ENCODE data around the gene ENC1. TPM values are rescaled to one million over a fixed set of nuclear protein-coding genes. Genes with fewer than 3 reads are reported as not detected.

ENC1 gene
- total RNA-seq, 1 experiment from 2014 or later = 37.0 TPM

- Histone ChIP-seq H3K27me3 (ENCODE audit: control insufficient read depth, insufficient read depth, low read length) (peaks cover 2% of the 10 kb centered on the region; the same call in 1 of the 2 replicates), H3K36me3 (ENCODE audit: control insufficient read depth, insufficient read depth, low read length) (no peaks in the 10 kb centered on the region), H3K27ac (ENCODE audit: low read length) (no peak overlapping the region), H3K4me3 (ENCODE audit: low read depth in 2 of 2, low read length in 2 of 2) (no peak overlapping the region), H3K9me3 (ENCODE audit: control insufficient read depth, insufficient read depth, low read depth, low read length) (no peaks in the 10 kb centered on the region), H3K4me1 (ENCODE audit: control insufficient read depth, insufficient read depth, low read length) (no peaks in the 10 kb centered on the region)
- POLR2A ChIA-PET = no interaction called here
- no TSS peak for BruUV-seq (replicated peaks)
- CTCF ChIA-PET = no interaction called here
- TF ChIP-seq CTCF (IDR thresholded peaks at IDR 0.05) = no peak
- no peak for TF ChIP-seq SIN3A (IDR thresholded peaks at IDR 0.05; ENCODE audit: borderline replicate concordance, insufficient read depth, low read depth, low read length)
- no peak for TF ChIP-seq REST (IDR thresholded peaks at IDR 0.05; ENCODE audit: insufficient read depth in 1 of 2, low read depth in 2 of 2, low read length in 1 of 2)
- no peak for TF ChIP-seq POLR2AphosphoS5 (IDR thresholded peaks at IDR 0.05; ENCODE audit: low read depth, low read length)
- TF ChIP-seq TCF7L2 (IDR thresholded peaks at IDR 0.05; ENCODE audit: low read depth, low read length) = no peak
- intact Hi-C loops (cut with micrococcal nuclease; ENCODE audit: unreplicated experiment) = no loop called here
- in situ Hi-C loops (cut with HindIII; ENCODE audit: low pct_unique_long_range_greater_than_20kb, low sequenced_read_pairs) = no loop called here
- ATAC-seq (no peak), DNase-seq (ENCODE audit: low read depth, low spot score) (no peak)
These were observed 20.3 kb upstream of the ENC1 start for GRCh38 chr5:74660873-74661272.

- BruUV-seq (replicated peaks) = no TSS peak
- DNase-seq (ENCODE audit: low read depth, low spot score) (no peak), ATAC-seq (no peak)
- Histone ChIP-seq H3K27ac (ENCODE audit: low read length) (no peak overlapping the region), H3K9me3 (ENCODE audit: control insufficient read depth, insufficient read depth, low read depth, low read length) (no peaks in the 10 kb centered on the region), H3K4me1 (ENCODE audit: control insufficient read depth, insufficient read depth, low read length) (no peaks in the 10 kb centered on the region), H3K36me3 (ENCODE audit: control insufficient read depth, insufficient read depth, low read length) (no peaks in the 10 kb centered on the region), H3K27me3 (ENCODE audit: control insufficient read depth, insufficient read depth, low read length) (no peaks in the 10 kb centered on the region), H3K4me3 (ENCODE audit: low read depth in 2 of 2, low read length in 2 of 2) (no peak overlapping the region)
- TF ChIP-seq CTCF (IDR thresholded peaks at IDR 0.05) (no peak), POLR2AphosphoS5 (IDR thresholded peaks at IDR 0.05; ENCODE audit: low read depth, low read length) (no peak), SIN3A (IDR thresholded peaks at IDR 0.05; ENCODE audit: borderline replicate concordance, insufficient read depth, low read depth, low read length) (no peak), REST (IDR thresholded peaks at IDR 0.05; ENCODE audit: insufficient read depth in 1 of 2, low read depth in 2 of 2, low read length in 1 of 2) (no peak), TCF7L2 (IDR thresholded peaks at IDR 0.05; ENCODE audit: low read depth, low read length) (no peak)
- ChIA-PET POLR2A (no interaction called here), CTCF (no interaction called here)
- in situ Hi-C loops (cut with HindIII; ENCODE audit: low pct_unique_long_range_greater_than_20kb, low sequenced_read_pairs) (no loop called here), intact Hi-C loops (cut with micrococcal nuclease; ENCODE audit: unreplicated experiment) (no loop called here)
These were observed 19.6 kb upstream of the ENC1 start for GRCh38 chr5:74660140-74660539.
